Stimulated activated CD4-positive, alpha-beta T cell treated with anti-CD3 and anti-CD28 coated beads, Interleukin-4, amount 100 ng/mL, for 48 hours (primary cell): ENCODE results near the gene JMJD8.

Source experiments
- DNase-seq, 2 donors: peaks; one replicate each; pipeline ENCODE4 v3.0.0-alpha.2; 2020; ENCODE audit warnings: low read depth in 2 of 2

JMJD8 gene

GRCh38 chr16:638836-639235 lies 45.3 kb downstream of the JMJD8 start:
- DNase-seq: no peak

GRCh38 chr16:638034-638543 lies 46.0 kb downstream of the JMJD8 start:
- no peak for DNase-seq

DNA sequence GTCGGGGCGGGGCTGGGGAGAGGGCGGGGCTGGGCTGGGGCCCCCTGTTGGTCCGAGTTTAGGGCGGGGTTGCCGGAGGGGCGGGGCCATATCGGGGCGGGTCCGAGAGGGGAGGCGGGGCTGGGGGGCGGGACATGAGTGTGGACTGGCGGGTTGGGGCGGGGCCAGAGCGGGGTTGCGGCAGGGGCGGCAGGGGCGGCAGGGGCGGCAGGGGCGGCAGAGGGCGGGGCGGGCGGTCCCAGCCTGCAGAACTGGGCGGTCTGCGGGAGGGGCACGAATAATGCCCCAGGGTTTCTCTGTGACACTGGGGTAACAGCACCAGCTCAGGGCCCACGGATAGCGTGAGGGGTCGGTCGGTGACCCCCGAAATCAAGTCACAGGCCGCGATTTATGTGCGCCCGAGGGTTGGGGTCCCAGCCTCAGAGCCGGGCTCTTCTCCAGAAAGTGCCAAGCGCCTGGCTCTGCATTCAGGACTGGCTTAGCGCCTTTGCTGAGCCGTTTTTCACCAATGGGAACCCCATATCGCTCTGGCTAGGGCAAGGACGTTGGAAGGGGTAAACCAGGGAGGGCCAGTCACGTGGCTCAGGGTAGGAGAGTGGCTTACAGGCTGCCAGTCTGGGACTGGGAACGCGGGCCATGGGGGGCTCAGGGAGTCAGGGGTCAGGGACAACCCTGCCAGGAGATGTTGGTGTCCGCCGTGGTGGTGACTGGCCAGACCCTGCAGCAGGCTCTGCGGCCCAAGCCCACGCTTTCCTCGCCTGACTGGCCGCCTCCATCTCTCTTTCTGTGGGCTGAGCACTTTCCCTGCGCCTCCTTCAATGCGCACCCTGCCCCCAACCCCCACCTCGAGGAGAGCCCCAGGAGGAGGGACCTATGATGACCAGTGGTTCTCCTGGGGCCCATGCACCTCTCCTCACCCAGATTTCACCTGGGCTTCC lies 46.8 kb downstream of the JMJD8 start:
- DNase-seq: peak; percentile 86 to 95

DNA sequence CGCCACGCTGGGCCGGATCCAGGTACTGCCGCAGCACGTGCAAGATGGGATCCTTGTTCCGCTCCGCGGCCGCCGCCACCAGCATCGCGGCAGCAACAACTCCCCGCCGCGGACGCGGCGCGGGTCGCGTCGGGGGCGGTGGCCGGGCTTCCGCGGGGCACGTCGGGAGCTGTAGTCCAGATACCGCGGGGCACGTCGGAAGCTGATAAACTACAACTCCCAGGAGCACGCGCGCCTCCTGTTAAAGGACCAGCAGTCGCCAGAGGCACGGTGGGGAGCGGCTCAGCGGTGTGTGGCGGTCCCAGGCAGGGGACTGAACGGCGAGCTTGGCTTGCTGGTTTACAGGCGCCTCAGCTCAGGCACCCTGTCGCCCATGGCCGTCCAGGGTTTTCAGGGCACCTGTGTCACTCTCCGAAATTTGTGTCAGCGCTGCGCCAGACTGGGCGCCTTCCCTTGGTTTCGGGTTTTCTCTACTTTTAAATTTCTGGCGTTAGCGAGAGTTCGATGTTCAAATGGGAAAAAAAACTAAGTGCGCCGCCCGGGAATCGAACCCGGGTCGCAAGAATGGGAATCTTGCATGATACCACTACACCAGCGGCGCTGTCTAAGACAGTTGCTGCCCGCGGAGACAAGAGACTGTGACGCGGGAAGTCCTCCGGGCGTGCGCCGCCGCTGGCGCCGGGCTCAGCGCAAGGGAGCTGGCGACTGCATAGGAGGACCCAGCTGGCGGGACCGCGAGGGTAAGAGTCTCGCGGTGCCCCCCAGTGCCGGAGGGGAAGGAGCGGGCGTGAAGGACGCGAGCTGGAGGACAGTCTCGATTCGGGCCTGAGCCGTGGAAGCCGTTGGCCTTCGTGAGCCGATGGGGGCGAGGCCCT lies 47.7 kb downstream of the JMJD8 start, which contains the start of gene METTL26:
METTL26 (minus strand) TSS at position 100 of the 875 bp plus-strand sequence; CDS start at position 85, 15 bp downstream.
- peak; percentile 91 to 92 for DNase-seq

- no peak for DNase-seq
Measured at GRCh38 chr16:635573-636205, 48.4 kb downstream of the JMJD8 start.

DNA sequence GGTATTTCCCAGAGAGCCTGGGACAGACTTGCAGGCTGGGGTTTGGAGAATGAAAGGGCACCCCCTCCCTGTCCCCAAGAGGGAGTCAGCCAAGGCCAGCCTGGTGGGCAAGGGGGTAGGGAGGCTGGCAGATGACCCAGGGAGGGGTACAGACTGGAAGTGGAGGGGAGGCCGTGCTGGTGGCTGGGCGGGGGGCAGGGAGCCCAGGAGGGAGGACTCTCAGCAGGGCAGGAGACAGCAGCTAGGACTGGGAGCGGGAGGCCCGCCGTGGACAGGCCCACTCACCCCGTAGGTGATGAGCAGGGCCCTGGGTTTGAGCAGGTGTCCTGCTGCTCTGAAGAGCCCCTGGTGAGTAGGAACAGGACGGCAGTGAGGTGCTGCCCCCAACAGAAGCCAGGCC lies 49.1 kb downstream of the JMJD8 start:
- DNase-seq: no peak

- DNase-seq: no peak
Measured at GRCh38 chr16:634051-634670, 50.0 kb downstream of the JMJD8 start.

GRCh38 chr16:633336-634050 lies 50.6 kb downstream of the JMJD8 start:
- DNase-seq: no peak

- DNase-seq: no peak
Measured at GRCh38 chr16:632486-633335, 51.4 kb downstream of the JMJD8 start.

GRCh38 chr16:631808-632358 lies 52.3 kb downstream of the JMJD8 start:
- no peak for DNase-seq
